HG02759 (cell line): ENCODE data around the gene PCDHB9.
"Not testable (repeated sequence)": the region's sequence is repeated elsewhere in the genome, so short reads cannot be mapped to it uniquely, and the experiment has no call there.

ENCODE experiments used
- ATAC-seq: cut with Tn5 transposase; IDR thresholded peaks from one replicate; pipeline ENCODE4 v1.9.1; 2021; ENCODE audit warnings: mild to moderate bottlenecking, moderate library complexity; ENCODE audit not compliant: unreplicated experiment

Gene PCDHB9

DNA sequence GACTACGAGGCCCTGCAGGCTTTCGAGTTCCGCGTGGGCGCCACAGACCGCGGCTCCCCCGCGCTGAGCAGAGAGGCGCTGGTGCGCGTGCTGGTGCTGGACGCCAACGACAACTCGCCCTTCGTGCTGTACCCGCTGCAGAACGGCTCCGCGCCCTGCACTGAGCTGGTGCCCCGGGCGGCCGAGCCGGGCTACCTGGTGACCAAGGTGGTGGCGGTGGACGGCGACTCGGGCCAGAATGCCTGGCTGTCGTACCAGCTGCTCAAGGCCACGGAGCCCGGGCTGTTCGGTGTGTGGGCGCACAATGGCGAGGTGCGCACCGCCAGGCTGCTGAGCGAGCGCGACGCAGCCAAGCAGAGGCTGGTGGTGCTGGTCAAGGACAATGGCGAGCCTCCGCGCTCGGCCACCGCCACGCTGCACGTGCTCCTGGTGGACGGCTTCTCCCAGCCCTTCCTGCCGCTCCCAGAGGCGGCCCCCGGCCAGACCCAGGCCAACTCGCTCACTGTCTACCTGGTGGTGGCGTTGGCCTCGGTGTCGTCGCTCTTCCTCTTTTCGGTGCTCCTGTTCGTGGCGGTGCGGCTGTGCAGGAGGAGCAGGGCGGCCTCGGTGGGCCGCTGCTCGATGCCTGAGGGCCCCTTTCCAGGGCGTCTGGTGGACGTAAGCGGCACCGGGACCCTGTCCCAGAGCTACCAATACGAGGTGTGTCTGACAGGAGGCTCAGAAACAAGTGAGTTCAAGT, 2.7 kb upstream of the PCDHB9 start:
- ATAC-seq: not testable (repeated sequence)

GRCh38 chr5:141188682-141189081, 1.7 kb downstream of the PCDHB9 start:
- not testable (repeated sequence) for ATAC-seq

- ATAC-seq: not testable (repeated sequence)
Observed at GRCh38 chr5:141189131-141189530, 2.2 kb downstream of the PCDHB9 start.

DNA sequence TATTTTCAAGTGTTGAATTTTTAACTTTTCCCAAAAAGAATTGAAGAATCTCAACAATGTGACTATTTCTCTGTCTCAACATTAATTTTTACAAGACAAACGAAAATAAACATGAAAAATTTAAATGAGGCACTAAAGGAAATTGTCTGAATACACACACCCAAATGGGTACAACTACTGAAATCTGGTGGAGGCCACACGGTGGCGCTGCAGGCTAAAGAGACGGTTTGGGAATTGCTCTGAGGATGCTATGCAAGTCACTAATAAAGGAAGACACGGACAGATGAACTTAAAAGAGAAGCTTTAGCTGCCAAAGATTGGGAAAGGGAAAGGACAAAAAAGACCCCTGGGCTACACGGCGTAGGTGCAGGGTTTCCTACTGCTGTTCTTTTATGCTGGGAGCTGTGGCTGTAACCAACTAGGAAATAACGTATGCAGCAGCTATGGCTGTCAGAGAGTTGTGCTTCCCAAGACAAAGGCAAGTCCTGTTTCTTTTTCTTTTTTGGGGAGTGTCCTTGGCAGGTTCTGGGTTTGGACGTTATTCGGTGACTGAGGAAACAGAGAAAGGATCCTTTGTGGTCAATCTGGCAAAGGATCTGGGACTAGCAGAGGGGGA, 5.3 kb downstream of the PCDHB9 start, which contains the start of gene PCDHB10:
TSS of gene PCDHB10 (plus strand) at position 244 of the 616 bp plus-strand sequence. CDS start at position 444, 200 bp downstream.
- no peak for ATAC-seq

- ATAC-seq: not testable (repeated sequence)
Observed at GRCh38 chr5:141194332-141194731, 7.4 kb downstream of the PCDHB9 start.

GRCh38 chr5:141196363-141196762, 9.4 kb downstream of the PCDHB9 start:
- no peak for ATAC-seq

GRCh38 chr5:141199359-141200235, 12.6 kb downstream of the PCDHB9 start, which contains the start of gene PCDHB11:
TSS of gene PCDHB11 (plus strand) at chr5:141199627. CDS start at chr5:141199775, 148 bp downstream.
- no peak for ATAC-seq

GRCh38 chr5:141201126-141201525, 14.2 kb downstream of the PCDHB9 start:
- not testable (repeated sequence) for ATAC-seq

DNA sequence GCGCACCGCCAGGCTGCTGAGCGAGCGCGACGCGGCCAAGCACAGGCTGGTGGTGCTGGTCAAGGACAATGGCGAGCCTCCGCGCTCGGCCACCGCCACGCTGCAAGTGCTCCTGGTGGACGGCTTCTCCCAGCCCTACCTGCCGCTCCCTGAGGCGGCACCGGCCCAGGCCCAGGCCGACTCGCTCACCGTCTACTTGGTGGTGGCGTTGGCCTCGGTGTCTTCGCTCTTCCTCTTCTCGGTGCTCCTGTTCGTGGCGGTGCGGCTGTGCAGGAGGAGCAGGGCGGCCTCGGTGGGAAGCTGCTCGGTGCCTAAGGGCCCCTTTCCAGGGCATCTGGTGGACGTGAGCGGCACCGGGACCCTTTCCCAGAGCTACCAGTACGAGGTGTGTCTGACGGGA, 14.7 kb downstream of the PCDHB9 start:
- not testable (repeated sequence) for ATAC-seq

- no peak for ATAC-seq
Observed at GRCh38 chr5:141208478-141208877, 21.5 kb downstream of the PCDHB9 start, which contains the start of gene PCDHB12. TSS of gene PCDHB12 (plus strand) at chr5:141208719. CDS start at chr5:141208908, 189 bp downstream.

- not testable (repeated sequence) for ATAC-seq
Observed at GRCh38 chr5:141210281-141210680, 23.3 kb downstream of the PCDHB9 start.

- not testable (repeated sequence) for ATAC-seq
Observed at GRCh38 chr5:141210849-141211248, 23.9 kb downstream of the PCDHB9 start.

DNA sequence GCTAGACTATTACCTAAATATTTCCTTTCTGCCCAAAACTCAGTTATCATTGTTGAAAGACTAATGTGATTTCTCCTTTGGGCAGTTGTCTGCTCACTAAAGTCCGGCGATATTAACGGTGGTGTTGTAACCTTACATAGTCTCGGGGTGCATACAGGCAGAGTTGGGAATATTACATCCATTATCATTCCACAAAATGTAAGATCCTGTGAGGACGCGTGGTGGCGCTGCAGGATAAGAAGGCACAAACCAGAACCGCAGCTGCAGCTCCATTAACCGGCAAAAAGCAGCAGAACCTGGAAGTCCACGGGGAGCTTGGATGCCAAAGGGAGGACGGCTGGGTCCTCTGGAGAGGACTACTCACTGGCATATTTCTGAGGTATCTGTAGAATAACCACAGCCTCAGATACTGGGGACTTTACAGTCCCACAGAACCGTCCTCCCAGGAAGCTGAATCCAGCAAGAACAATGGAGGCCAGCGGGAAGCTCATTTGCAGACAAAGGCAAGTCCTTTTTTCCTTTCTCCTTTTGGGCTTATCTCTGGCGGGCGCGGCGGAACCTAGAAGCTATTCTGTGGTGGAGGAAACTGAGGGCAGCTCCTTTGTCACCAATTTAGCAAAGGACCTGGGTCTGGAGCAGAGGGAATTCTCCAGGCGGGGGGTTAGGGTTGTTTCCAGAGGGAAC, 26.8 kb downstream of the PCDHB9 start, which contains the start of gene PCDHB13:
TSS of gene PCDHB13 (plus strand) at position 264 of the 684 bp plus-strand sequence. CDS start at position 469, 205 bp downstream.
- ATAC-seq: not testable (repeated sequence)

GRCh38 chr5:141214583-141214982, 27.6 kb downstream of the PCDHB9 start:
- not testable (repeated sequence) for ATAC-seq

DNA sequence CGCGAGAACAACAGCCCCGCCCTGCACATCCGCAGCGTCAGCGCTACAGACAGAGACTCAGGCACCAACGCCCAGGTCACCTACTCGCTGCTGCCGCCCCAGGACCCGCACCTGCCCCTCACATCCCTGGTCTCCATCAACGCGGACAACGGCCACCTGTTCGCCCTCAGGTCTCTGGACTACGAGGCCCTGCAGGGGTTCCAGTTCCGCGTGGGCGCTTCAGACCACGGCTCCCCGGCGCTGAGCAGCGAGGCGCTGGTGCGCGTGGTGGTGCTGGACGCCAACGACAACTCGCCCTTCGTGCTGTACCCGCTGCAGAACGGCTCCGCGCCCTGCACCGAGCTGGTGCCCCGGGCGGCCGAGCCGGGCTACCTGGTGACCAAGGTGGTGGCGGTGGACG, 28.5 kb downstream of the PCDHB9 start:
- ATAC-seq: not testable (repeated sequence)

- not testable (repeated sequence) for ATAC-seq
Observed at GRCh38 chr5:141216035-141216434, 29.1 kb downstream of the PCDHB9 start.

DNA sequence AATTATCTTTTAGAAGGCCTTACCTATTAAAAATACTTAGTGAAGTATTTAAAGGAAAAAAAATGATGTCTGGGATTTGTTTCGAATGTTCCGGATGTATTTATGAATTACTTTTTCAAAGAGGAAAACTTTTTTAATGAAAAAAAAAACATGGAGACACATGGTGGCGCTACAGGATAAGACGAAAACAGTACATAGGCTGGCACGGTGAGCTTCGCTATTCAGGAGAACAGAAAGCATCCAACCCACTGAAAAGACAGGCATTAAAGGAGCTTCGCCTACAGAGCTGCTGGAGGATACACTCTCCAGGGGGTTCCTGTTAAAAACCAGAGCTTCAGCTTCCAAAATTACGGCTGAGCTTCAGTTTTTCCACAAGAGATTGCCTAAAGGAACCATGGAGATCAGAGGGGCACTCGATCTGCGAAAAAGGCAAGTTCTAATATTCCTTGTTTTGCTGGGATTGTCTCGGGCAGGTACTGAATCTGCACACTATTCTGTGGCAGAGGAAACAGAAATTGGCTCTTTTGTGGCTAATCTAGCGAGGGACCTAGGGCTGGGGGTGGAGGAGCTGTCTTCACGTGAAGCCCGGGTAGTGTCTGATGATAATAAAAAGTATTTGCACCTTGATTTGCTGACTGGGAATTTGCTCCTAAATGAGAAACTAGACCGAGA, 36.3 kb downstream of the PCDHB9 start, which contains the start of gene PCDHB14:
TSS of gene PCDHB14 (plus strand) at position 232 of the 672 bp plus-strand sequence. CDS start at position 395, 163 bp downstream.
- ATAC-seq: no peak

GRCh38 chr5:141224844-141225243, 37.9 kb downstream of the PCDHB9 start:
- not testable (repeated sequence) for ATAC-seq

DNA sequence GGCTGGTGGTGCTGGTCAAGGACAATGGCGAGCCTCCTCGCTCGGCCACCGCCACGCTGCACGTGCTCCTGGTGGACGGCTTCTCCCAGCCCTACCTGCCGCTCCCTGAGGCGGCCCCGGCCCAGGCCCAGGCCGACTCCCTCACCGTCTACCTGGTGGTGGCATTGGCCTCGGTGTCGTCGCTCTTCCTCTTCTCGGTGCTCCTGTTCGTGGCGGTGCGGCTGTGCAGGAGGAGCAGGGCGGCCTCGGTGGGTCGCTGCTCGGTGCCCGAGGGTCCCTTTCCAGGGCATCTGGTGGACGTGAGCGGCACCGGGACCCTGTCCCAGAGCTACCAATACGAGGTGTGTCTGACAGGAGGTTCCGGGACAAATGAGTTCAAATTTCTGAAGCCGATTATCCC, 38.5 kb downstream of the PCDHB9 start:
- not testable (repeated sequence) for ATAC-seq
